ENCODE data around the gene AIF1L.

AIF1L gene

DNA sequence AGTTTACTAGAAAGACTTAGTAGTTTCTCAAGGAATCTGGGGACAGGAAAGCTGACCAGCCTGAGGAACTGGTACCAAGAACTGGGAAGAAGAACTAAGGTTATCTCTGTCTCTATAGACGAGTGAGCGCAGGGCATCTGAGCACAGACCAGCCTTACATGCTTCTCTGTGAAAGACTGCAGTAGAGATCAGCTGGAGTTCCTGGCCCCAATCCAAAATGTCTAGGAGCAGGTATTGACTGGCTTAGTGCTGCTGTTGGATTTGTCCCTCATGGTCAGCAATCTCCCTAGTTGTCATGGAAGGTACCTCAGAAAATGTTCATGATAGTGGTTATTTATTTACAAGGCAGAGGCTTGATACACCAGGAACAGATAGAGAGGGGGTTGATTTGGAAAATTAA is 42.3 kb downstream of the AIF1L start:
- no peak overlapping the region for H3K4me2 ChIP-seq (ENCODE audit: low read depth, low read length)
- H3K4me1 ChIP-seq (ENCODE audit: low read length): no peaks in the 10 kb centered on the region
- H3K79me2 ChIP-seq (ENCODE audit: low read length): no peaks in the 10 kb centered on the region
- no peak for TF ChIP-seq EZH2phosphoT487 (IDR thresholded peaks at IDR 0.05; ENCODE audit: low read length)
- TF ChIP-seq EZH2 (optimal IDR thresholded peaks at IDR 0.05; ENCODE audit: low read depth, low read length): no peak
- TF ChIP-seq, protein P1, sequence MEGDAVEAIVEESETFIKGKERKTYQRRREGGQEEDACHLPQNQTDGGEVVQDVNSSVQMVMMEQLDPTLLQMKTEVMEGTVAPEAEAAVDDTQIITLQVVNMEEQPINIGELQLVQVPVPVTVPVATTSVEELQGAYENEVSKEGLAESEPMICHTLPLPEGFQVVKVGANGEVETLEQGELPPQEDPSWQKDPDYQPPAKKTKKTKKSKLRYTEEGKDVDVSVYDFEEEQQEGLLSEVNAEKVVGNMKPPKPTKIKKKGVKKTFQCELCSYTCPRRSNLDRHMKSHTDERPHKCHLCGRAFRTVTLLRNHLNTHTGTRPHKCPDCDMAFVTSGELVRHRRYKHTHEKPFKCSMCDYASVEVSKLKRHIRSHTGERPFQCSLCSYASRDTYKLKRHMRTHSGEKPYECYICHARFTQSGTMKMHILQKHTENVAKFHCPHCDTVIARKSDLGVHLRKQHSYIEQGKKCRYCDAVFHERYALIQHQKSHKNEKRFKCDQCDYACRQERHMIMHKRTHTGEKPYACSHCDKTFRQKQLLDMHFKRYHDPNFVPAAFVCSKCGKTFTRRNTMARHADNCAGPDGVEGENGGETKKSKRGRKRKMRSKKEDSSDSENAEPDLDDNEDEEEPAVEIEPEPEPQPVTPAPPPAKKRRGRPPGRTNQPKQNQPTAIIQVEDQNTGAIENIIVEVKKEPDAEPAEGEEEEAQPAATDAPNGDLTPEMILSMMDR (IDR thresholded peaks at IDR 0.05; ENCODE audit: low read length): no peak
- no peaks in the 10 kb centered on the region for H4K20me1 ChIP-seq (ENCODE audit: insufficient read depth, low read length)
- H3K27ac ChIP-seq (ENCODE audit: low read length): no peak overlapping the region
- no peaks in the 10 kb centered on the region for H3F3A ChIP-seq (ENCODE audit: insufficient read depth, low read length)
- no peak overlapping the region for H2AFZ ChIP-seq (ENCODE audit: low read length)
- peaks cover 7% of the 10 kb centered on the region; the same call in 1 of the 2 replicates for H3K36me3 ChIP-seq (replicated peaks; ENCODE audit: insufficient read depth, low read length)
- no peaks in the 10 kb centered on the region for H3K9me3 ChIP-seq (replicated peaks; ENCODE audit: insufficient read depth, low read length)
- no peak for DNase-seq
- H3K4me3 ChIP-seq (ENCODE audit: low read length): no peak overlapping the region
- H3K27me3 ChIP-seq (replicated peaks; ENCODE audit: insufficient read depth, low read length): no peaks in the 10 kb centered on the region
- H3K9ac ChIP-seq (ENCODE audit: low read length): no peak overlapping the region
- H3K9me2 ChIP-seq (replicated peaks; ENCODE audit: insufficient read depth, low read length): no peaks in the 10 kb centered on the region

DNA sequence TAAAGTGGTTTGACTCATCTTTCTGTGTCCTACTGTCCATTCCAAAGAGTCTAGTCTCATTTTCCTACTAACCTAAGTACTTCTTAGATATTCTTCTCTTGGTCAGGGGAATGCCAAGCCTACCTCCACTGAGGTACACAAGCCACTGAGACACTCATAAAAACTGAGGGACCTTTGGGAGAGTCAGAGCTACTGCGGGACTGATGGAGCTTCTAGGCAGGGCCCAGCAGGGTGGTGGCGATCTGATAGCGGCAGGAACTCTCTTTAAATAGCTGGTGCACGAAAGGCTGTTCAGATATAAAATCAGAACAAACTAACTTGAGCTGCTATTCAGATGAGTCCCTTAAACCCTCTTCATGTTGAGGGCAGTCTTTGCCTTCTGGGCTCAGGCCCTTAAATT is 43.8 kb downstream of the AIF1L start:
- no peak for DNase-seq
- Histone ChIP-seq H3K27me3 (replicated peaks; ENCODE audit: insufficient read depth, low read length) (no peaks in the 10 kb centered on the region), H3K4me3 (ENCODE audit: low read length) (no peak overlapping the region), H3K9me2 (replicated peaks; ENCODE audit: insufficient read depth, low read length) (no peaks in the 10 kb centered on the region), H3K27ac (ENCODE audit: low read length) (no peak overlapping the region), H3F3A (ENCODE audit: insufficient read depth, low read length) (no peaks in the 10 kb centered on the region), H2AFZ (ENCODE audit: low read length) (no peak overlapping the region), H3K36me3 (replicated peaks; ENCODE audit: insufficient read depth, low read length) (peaks cover 9% of the 10 kb centered on the region; the same call in 1 of the 2 replicates), H3K4me2 (ENCODE audit: low read depth, low read length) (no peak overlapping the region), H3K4me1 (ENCODE audit: low read length) (no peaks in the 10 kb centered on the region), H3K9me3 (replicated peaks; ENCODE audit: insufficient read depth, low read length) (no peaks in the 10 kb centered on the region), H3K79me2 (ENCODE audit: low read length) (no peaks in the 10 kb centered on the region), H4K20me1 (ENCODE audit: insufficient read depth, low read length) (no peaks in the 10 kb centered on the region), H3K9ac (ENCODE audit: low read length) (no peak overlapping the region)
- TF ChIP-seq, protein P1 (IDR thresholded peaks at IDR 0.05; ENCODE audit: low read length): no peak

DNA sequence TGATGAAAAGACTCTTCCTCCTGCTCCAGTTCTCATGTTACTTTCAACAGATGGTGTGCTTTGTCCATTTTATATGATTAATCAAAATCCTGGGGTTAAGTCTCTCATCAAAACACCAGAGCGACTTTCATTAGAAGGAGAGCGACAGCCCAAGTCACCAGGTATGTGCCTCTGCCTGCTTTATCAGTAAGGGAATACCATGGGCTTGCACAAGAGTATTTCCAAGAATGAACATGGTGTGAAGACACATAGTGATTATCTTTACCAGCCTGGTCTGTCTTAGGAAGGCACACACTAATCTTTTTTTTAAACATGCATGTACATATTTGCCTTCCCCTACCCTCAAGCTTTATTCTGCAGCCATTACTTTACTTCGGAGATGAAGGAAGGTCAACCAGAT is 44.2 kb downstream of the AIF1L start:
- DNase-seq: no peak
- no peaks in the 10 kb centered on the region for H3F3A ChIP-seq (ENCODE audit: insufficient read depth, low read length)
- TF ChIP-seq, protein P1 (IDR thresholded peaks at IDR 0.05; ENCODE audit: low read length): no peak
- TF ChIP-seq EZH2phosphoT487 (IDR thresholded peaks at IDR 0.05; ENCODE audit: low read length) (no peak), EZH2 (optimal IDR thresholded peaks at IDR 0.05; ENCODE audit: low read depth, low read length) (no peak)
- no peak overlapping the region for H3K4me2 ChIP-seq (ENCODE audit: low read depth, low read length)
- H3K4me3 ChIP-seq (ENCODE audit: low read length): no peak overlapping the region
- H3K36me3 ChIP-seq (replicated peaks; ENCODE audit: insufficient read depth, low read length): peaks cover 9% of the 10 kb centered on the region; the same call in 1 of the 2 replicates
- H3K4me1 ChIP-seq (ENCODE audit: low read length): no peaks in the 10 kb centered on the region
- no peaks in the 10 kb centered on the region for H4K20me1 ChIP-seq (ENCODE audit: insufficient read depth, low read length)
- no peak overlapping the region for H3K27ac ChIP-seq (ENCODE audit: low read length)
- H3K79me2 ChIP-seq (ENCODE audit: low read length): no peaks in the 10 kb centered on the region
- H3K27me3 ChIP-seq (replicated peaks; ENCODE audit: insufficient read depth, low read length): no peaks in the 10 kb centered on the region
- H2AFZ ChIP-seq (ENCODE audit: low read length): no peak overlapping the region
- no peaks in the 10 kb centered on the region for H3K9me2 ChIP-seq (replicated peaks; ENCODE audit: insufficient read depth, low read length)
- no peaks in the 10 kb centered on the region for H3K9me3 ChIP-seq (replicated peaks; ENCODE audit: insufficient read depth, low read length)
- no peak overlapping the region for H3K9ac ChIP-seq (ENCODE audit: low read length)

All from MM.1S (cell line).